Kidney epithelial cell (primary cell): ENCODE data around the gene LY6G5B. TPM values are rescaled to one million over a fixed set of nuclear protein-coding genes. Genes with fewer than 3 reads are reported as not detected.
A peak's percentile ranks its signal among the peaks of the same experiment; 100 is the strongest.

Experiments
- DNase-seq: peaks from one replicate; pipeline ENCODE4 v3.0.0-alpha.2; 2010; ENCODE audit warnings: low read depth
- H3K27me3 ChIP-seq: 2 replicates; pipeline ENCODE4 v1.6.0; 2011; ENCODE audit warnings: low read length; ENCODE audit not compliant: control insufficient read depth, insufficient read depth
- H3K36me3 ChIP-seq: 2 replicates; pipeline ENCODE4 v1.5.1; 2011; ENCODE audit warnings: low read length; ENCODE audit not compliant: control insufficient read depth, insufficient read depth
- H3K4me3 ChIP-seq: 2 replicates; pipeline ENCODE4 v1.5.1; 2011; ENCODE audit warnings: low read depth, mild to moderate bottlenecking, control low read depth, low read length
- CTCF ChIP-seq: IDR thresholded peaks from 2 replicates; pipeline ENCODE4 v1.5.1; 2011; ENCODE audit warnings: mild to moderate bottlenecking, moderate library complexity, low read length, control low read depth, inconsistent platforms; ENCODE audit not compliant: insufficient read depth, poor library complexity, severe bottlenecking
- total RNA-seq: library from RNA; depleted of rRNA; stranded (reverse); fragments of >200 nt; gene quantifications from 2 replicates; pipeline ENCODE4 v1.2.3, GENCODE V29; 2015

LY6G5B gene
- total RNA-seq, 1 donor from 2014 or later = 2.8 TPM

GRCh38 chr6:31659649-31660380 lies 10.0 kb upstream of the LY6G5B start:
- DNase-seq = no peak
- Histone ChIP-seq H3K36me3 (no peaks in the 10 kb centered on the region), H3K4me3 (peak overlapping the region; percentile 77), H3K27me3 (no peaks in the 10 kb centered on the region)
- no peak for TF ChIP-seq CTCF

- no peak for TF ChIP-seq CTCF
- H3K27me3 ChIP-seq = no peaks in the 10 kb centered on the region
- peak within 1 kb of the TSS; percentile 77 for H3K4me3 ChIP-seq
- DNase-seq = peak; percentile 37
- no peaks in the 10 kb centered on the region for H3K36me3 ChIP-seq
Measured at GRCh38 chr6:31660381-31661261, 9.2 kb upstream of the LY6G5B start, which contains the start of gene C6orf47. TSS of gene C6orf47 (minus strand) at chr6:31660778. CDS start at chr6:31659947, 831 bp downstream.

GRCh38 chr6:31661262-31662123 lies 8.3 kb upstream of the LY6G5B start:
- no peaks in the 10 kb centered on the region for H3K27me3 ChIP-seq
- TF ChIP-seq CTCF = no peak
- H3K4me3 ChIP-seq = peak overlapping the region; percentile 77
- no peaks in the 10 kb centered on the region for H3K36me3 ChIP-seq
- DNase-seq = no peak

GRCh38 chr6:31662124-31662723 lies 7.6 kb upstream of the LY6G5B start:
- TF ChIP-seq CTCF = no peak
- no peak for DNase-seq
- peaks cover 1% of the 10 kb centered on the region for H3K36me3 ChIP-seq
- H3K27me3 ChIP-seq = no peaks in the 10 kb centered on the region
- H3K4me3 ChIP-seq = no peak overlapping the region
